Measurements from ENCODE around the gene PCED1B. TPM values are rescaled to one million over a fixed set of nuclear protein-coding genes. Genes with fewer than 3 reads are reported as not detected.
A peak's percentile ranks its signal among the peaks of the same experiment; 100 is the strongest.

The PCED1B gene
- total and polyA plus RNA-seq, 4 donors, result 2.2 to 8.2 (median 3.8) TPM

GRCh38 chr12:47280543-47281300 lies 201.3 kb downstream of the PCED1B start:
- Histone ChIP-seq H3K36me3 (ENCODE audit: control insufficient read depth in 4 of 4, insufficient read depth in 4 of 4, low read length in 4 of 4) (no peaks in the 10 kb centered on the region), H3K4me1 (ENCODE audit: control insufficient read depth in 5 of 5, insufficient read depth in 5 of 5, low read length in 5 of 5) (peaks cover 3 to 30% (median 10%) of the 10 kb centered on the region in 5 donors), H3K27ac (ENCODE audit: low read depth in 1 of 2, low read length in 1 of 2) (no peak overlapping the region), H3K4me3 (no peak overlapping the region), H3K9ac (ENCODE audit: insufficient read depth in 1 of 2, low read length in 2 of 2) (no peak overlapping the region), H3K9me3 (ENCODE audit: control insufficient read depth in 4 of 4, insufficient read depth in 3 of 4, low read length in 3 of 4) (no peaks in the 10 kb centered on the region), H3K27me3 (ENCODE audit: control insufficient read depth in 3 of 3, insufficient read depth in 3 of 3, low read length in 2 of 3) (peaks cover 0 to 6% (median 3%) of the 10 kb centered on the region in 3 donors)
- 80 to 89% methylated on average over 7 of the region's 7 CpGs for WGBS, 2 donors
- ATAC-seq (ENCODE audit: insufficient read depth, low FRiP score), result no peak
- peak in 1 of 3 donors; percentile 19 for DNase-seq
- TF ChIP-seq CTCF (IDR thresholded peaks at IDR 0.05; ENCODE audit: control extremely low read depth, extremely low read depth), result no peak

GRCh38 chr12:47281667-47282171 lies 202.3 kb downstream of the PCED1B start:
- no peak overlapping the region for H3K27ac ChIP-seq (ENCODE audit: low read depth in 1 of 2, low read length in 1 of 2)
- H3K4me3 ChIP-seq, result no peak overlapping the region
- H3K9me3 ChIP-seq (ENCODE audit: control insufficient read depth in 4 of 4, insufficient read depth in 3 of 4, low read length in 3 of 4), result no peaks in the 10 kb centered on the region
- TF ChIP-seq CTCF (IDR thresholded peaks at IDR 0.05; ENCODE audit: control extremely low read depth, extremely low read depth), result no peak
- peaks cover 0 to 6% (median 3%) of the 10 kb centered on the region in 3 donors for H3K27me3 ChIP-seq (ENCODE audit: control insufficient read depth in 3 of 3, insufficient read depth in 3 of 3, low read length in 2 of 3)
- no peaks in the 10 kb centered on the region for H3K36me3 ChIP-seq (ENCODE audit: control insufficient read depth in 4 of 4, insufficient read depth in 4 of 4, low read length in 4 of 4)
- peaks cover 3 to 24% (median 7%) of the 10 kb centered on the region in 5 donors for H3K4me1 ChIP-seq (ENCODE audit: control insufficient read depth in 5 of 5, insufficient read depth in 5 of 5, low read length in 5 of 5)
- H3K9ac ChIP-seq (ENCODE audit: insufficient read depth in 1 of 2, low read length in 2 of 2), result no peak overlapping the region
- ATAC-seq (ENCODE audit: insufficient read depth, low FRiP score) (no peak), DNase-seq (peak; percentile 67 to 93 (median 88))
- WGBS, 2 donors, result 74 to 77% methylated on average over 4 of the region's 4 CpGs

GRCh38 chr12:47282206-47282605 lies 202.8 kb downstream of the PCED1B start:
- WGBS, 2 donors, result 94 to 97% methylated on average over 4 of the region's 4 CpGs
- no peak for ATAC-seq (ENCODE audit: insufficient read depth, low FRiP score)

More at GRCh38 chr12:47282206-47282605, 202.8 kb downstream of the PCED1B start:
- peaks cover 0 to 19% (median 7%) of the 10 kb centered on the region in 5 donors for H3K4me1 ChIP-seq (ENCODE audit: control insufficient read depth in 5 of 5, insufficient read depth in 5 of 5, low read length in 5 of 5)
- H3K9ac ChIP-seq (ENCODE audit: insufficient read depth in 1 of 2, low read length in 2 of 2), result no peak overlapping the region
- peaks cover 0 to 6% (median 3%) of the 10 kb centered on the region in 3 donors for H3K27me3 ChIP-seq (ENCODE audit: control insufficient read depth in 3 of 3, insufficient read depth in 3 of 3, low read length in 2 of 3)
- no peak for TF ChIP-seq CTCF (IDR thresholded peaks at IDR 0.05; ENCODE audit: control extremely low read depth, extremely low read depth)
- H3K36me3 ChIP-seq (ENCODE audit: control insufficient read depth in 4 of 4, insufficient read depth in 4 of 4, low read length in 4 of 4), result no peaks in the 10 kb centered on the region
- H3K4me3 ChIP-seq, result no peak overlapping the region
- DNase-seq, result no peak
- H3K9me3 ChIP-seq (ENCODE audit: control insufficient read depth in 4 of 4, insufficient read depth in 3 of 4, low read length in 3 of 4), result no peaks in the 10 kb centered on the region
- no peak overlapping the region for H3K27ac ChIP-seq (ENCODE audit: low read depth in 1 of 2, low read length in 1 of 2)

Small RNAs within 50 kb of the gene (small RNA-seq; reads per million reads assigned to genes)
- gene MIR4698 (ENCODE audit: low replicate concordance), result not detected

Other genes with a start within 250 kb of the PCED1B start
- gene AMIGO2, start 338 bp downstream of the PCED1B start, total RNA-seq, result 10 to 100 TPM in 1 of 2 donors, 1 to 10 TPM in 1; 5.7 to 17.7 TPM
- gene AMIGO2, start 338 bp downstream of the PCED1B start, polyA plus RNA-seq, result 1 to 10 TPM; 6.1 to 9.5 TPM

Data from lung (tissue), 13 donors.